Right hindlimb (tissue), 1 donor: ENCODE measurements around the gene ALOXE3.
"Not testable (repeated sequence)": the region's sequence is repeated elsewhere in the genome, so short reads cannot be mapped to it uniquely, and the experiment has no call there.

Source experiments
- DNase-seq: peaks from one replicate; pipeline ENCODE4 v3.0.0-alpha.2; 2018

Gene ALOXE3

DNA sequence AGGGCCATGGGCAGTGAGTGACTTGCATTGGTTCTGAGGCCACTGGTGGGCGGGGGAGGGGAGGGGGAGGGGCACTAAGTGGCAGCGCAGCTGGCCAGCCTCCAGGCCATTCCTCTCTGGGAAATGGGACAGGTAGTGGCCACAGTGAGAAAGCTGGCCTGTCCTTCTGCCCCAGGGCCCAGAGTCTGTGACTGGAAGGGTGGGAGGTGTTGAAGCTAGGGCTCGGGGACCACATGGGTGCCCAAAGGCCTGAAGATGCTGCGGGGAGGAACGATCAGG is 30.4 kb downstream of the ALOXE3 start:
- no peak for DNase-seq

DNA sequence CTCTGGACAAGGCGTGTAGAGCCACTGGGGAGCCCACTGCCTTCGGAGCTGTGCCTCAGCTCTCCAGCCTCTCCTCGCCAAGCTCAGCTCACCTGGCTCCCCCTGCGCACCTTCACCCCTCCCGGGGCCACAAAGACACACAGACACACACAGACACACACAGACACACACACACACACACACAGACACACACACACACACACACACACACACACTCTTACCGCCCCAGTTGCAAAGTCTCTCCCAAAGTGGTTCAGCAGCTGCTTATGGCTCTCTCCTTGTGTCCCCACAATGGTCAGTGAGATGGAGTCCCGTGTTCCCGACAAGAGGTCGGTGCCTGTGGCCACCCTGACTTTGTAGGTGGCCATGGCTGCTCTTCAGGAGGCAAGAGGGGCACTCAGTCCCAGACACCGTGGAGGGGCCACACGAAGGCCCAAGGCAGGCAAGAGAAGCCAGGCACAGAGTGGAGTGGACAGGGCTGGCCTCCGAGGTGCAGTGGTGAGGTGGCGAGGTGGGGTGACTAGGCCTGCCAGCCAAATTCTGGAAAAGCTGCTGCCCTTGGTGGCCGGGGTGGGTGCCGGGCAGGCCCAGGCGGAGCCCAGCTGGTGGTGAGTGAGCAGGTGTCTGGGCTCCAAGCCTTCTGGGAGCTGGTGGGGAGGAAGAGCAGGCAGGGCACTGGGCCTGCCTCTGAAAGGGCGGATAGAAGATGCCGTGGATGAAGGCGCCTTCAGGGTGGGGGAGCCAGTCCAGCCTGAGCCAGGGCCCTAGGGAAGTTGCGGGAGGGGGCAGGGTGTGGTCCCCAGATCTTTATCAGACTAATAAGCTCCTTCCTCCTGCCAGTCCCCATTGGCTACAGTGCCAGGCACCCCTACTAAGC is 31.0 kb downstream of the ALOXE3 start, which contains the start of gene ALOX12B:
Gene ALOX12B (minus strand): TSS at position 642 of the 877 bp plus-strand sequence. CDS start 274 bp downstream, at position 368.
- no peak for DNase-seq

GRCh38 chr17:8084250-8084649 is 34.1 kb downstream of the ALOXE3 start:
- DNase-seq = no peak

DNA sequence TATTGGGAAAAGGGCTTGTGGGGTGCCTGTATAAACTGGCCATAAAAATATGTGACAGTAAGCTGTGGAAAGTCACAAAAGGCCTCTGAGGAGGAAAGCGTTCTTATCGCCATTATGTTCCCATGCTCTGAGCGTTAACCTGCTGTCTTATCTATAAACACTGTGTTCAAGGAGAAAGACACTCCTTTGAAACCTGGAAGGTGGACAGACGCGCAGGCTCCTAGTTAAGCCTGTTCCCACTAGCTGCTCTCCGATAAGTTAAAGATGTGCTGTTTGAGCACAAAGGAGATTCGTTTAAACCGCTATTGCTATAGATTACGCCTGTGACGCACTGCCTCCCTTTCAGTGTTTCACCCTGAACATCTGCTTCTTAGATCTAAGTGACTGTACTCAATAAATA is 36.0 kb downstream of the ALOXE3 start:
- no peak for DNase-seq

- DNase-seq = no peak
Observed at GRCh38 chr17:8081876-8082275, 36.4 kb downstream of the ALOXE3 start.

DNA sequence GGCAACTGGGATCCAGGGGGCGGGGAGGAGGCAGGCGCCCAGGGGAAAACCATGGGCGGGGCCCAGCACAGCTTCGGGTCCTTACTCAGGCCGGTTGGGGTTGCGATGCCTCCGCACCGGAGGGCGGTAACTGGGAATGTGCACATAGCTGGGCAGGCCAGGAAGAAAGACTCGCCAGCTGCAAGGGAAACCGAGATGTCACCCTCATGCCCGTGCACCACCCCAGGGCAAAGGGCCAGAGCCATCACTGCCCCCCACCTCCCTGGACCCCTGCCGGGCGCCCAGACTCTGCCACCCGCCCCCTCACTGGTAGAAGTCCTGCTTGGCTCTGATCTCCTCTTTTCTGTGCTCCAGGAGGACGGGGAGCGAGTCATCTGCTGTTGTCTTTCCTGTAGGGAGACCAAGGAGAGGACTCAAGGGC is 37.5 kb downstream of the ALOXE3 start:
- no peak for DNase-seq

DNA sequence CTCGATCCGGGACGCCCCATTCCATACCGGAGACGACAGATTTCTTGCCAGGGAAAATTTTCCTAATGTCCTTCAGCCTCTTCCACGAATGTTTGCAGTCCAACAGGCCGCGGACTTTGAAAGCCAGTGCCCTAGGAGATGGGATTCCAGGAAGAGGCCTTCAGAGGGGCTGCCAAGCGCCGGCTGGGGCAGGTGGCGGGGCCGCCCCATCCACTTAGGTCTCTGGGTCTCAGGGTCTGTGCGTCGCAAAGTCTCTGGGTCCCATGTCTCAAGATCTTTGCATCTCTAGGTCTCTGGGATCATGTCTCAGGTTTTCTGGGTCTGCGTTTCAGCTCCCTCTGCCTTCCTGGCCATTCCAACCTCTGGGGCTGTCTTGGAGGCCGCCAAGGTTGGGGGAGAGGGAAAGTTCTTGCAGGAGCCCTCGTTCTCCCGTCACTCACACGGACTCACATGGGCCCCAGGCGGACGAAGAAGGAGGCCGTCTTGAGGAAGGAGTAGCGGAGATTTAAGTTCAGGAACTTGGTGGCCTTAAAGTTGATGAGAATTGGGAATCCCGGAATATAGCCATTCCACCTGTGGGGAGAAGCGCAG is 38.0 kb downstream of the ALOXE3 start:
- DNase-seq = no peak

- DNase-seq = peak; percentile 78
Observed at GRCh38 chr17:8079291-8080207, 38.8 kb downstream of the ALOXE3 start.

GRCh38 chr17:8077939-8078338 is 40.4 kb downstream of the ALOXE3 start:
- not testable (repeated sequence) for DNase-seq

GRCh38 chr17:8076502-8077266 is 41.6 kb downstream of the ALOXE3 start:
- DNase-seq = no peak

DNA sequence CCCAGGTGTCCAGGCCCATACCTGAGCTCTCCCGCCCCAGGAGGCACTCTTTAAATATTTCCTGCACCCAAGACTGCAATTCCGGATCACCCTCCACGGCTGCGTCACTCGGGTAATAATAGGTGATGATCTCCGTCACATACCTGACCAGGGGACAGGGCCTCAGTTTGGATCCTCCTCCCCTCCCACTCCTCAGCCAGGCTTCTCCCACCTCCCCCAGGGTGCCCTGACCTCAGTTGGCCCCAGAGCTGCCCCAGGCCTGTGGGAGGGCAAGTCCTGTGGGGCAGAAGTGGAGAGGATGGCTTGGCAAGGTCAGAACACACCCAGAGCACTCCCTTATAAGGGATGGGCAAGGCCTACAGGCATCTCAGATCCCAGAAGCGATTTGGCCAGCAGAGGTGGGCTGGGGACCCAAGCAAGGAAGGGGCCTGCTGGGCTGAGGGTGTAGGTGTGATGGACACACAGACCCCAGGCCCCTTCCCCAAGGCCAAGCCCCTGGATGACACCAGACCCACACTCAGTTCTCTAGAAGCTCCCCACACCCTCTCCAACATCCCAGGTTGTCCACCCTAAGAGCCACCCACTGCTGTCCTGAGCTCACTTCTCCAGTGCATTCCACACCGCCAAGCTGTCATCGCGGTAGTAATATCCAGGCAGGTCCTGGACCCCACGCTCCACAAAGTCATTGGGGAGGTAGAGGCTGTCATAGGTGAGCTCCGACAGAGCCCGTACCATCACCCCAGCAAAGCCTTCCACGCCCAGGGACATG is 42.6 kb downstream of the ALOXE3 start:
- DNase-seq = no peak

- no peak for DNase-seq
Observed at GRCh38 chr17:8075081-8075480, 43.2 kb downstream of the ALOXE3 start.

GRCh38 chr17:8074554-8074953 is 43.8 kb downstream of the ALOXE3 start:
- DNase-seq = no peak

DNA sequence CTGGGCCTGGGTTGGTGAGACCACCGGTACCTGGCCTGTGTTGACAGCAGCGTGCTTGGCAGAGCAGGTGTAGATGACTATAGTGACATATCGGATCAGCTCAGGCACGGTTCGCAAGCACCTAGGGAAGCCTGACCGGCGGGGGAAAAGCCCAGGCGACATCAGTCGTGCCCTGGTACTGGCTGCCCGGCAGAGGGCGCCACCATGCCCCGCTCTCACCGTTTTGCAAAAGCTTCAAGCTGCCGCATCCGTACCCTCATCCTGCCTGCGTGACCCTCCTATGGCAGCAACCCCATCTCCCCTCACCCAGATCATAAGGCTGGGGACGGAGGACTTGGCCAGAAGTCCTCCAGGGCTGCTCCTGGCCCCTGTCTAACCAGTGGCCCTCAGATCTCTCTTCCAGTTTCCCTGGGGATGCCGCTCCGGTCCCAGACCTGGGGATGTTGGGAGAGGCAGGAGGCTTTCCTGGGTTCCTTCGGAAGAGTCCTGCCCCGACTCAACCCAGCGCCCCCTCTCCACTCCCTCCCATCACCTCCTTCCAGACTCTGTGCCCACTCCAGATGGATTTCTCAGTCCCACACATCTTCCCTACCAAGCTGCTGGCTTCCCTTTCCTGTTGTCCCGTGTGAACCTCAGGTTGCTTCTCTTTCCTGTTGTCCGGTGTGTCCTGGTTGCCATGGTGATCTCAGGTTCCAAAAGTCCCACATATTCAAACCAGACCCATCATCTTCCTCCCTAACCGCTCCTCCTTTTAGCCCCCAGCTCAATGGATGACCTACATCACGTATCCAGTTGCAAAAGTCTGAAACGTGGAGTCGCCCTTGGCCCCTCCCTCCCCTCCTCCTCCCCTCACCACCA is 44.5 kb downstream of the ALOXE3 start:
- peak; percentile 58 for DNase-seq

- no peak for DNase-seq
Observed at GRCh38 chr17:8072729-8073461, 45.4 kb downstream of the ALOXE3 start.

GRCh38 chr17:8072341-8072728 is 46.0 kb downstream of the ALOXE3 start:
- DNase-seq = no peak

DNA sequence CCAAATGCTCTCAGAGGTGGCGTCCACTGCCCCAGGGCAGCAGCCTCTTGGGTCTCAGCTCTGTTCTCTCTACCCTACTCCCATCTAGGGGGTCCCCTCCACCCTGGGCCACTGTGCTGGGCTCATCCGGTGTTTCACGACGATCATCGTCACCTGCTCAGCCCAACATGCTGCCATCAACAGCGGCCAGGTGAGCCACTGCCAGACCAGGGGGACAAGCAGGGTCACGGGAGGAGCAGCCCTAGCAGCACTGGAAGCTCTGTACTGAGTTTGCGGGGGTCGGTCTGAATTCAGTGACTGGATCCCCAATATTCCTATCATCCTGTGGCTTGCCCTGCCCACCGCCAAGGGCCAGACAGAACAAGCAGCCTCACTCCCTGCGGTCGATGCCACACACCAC is 46.8 kb downstream of the ALOXE3 start:
- no peak for DNase-seq

DNA sequence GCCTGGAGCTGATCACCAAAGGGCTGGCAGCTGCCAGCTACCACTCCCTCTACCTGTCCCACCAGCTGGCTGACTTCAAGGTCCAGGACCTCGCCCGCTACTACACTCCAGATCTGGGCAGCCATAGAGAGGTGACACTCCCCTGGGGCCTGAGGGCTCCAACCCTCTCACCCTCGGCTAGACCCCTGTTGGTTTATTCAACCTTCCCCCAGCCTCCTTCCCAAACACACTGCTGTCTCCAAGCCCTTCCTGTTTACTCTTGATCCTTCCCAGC is 48.8 kb downstream of the ALOXE3 start:
- DNase-seq = no peak

GRCh38 chr17:8068736-8069586 is 49.4 kb downstream of the ALOXE3 start:
- DNase-seq = no peak
